HG03064 (cell line): Measurements from ENCODE around the gene BLVRB.
A peak's percentile ranks its signal among the peaks of the same experiment; 100 is the strongest.
"Not testable (repeated sequence)": the region's sequence is repeated elsewhere in the genome, so short reads cannot be mapped to it uniquely, and the experiment has no call there.

ENCODE experiments used
- ATAC-seq: cut with Tn5 transposase; IDR thresholded peaks from one replicate; pipeline ENCODE4 v1.9.1; 2021; ENCODE audit warnings: low read depth; ENCODE audit not compliant: unreplicated experiment

BLVRB gene

DNA sequence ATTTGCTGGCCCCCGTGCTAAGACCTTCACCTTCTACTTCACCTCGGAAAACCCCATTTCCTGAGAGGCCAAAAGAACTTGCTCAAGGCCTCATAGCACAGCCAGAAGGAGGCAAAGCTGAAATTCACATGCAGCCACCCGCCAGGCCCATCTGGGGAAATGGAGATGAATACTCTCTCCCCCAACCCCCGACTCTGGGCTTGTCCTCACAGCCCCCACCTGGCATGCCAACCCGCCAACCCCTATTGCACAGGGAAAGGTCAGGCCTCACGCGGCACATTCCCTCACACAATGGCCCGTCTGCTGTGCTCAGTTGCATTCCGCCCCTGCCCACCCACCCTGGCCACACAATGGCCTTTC lies 55.5 kb downstream of the BLVRB start:
- ATAC-seq = no peak

DNA sequence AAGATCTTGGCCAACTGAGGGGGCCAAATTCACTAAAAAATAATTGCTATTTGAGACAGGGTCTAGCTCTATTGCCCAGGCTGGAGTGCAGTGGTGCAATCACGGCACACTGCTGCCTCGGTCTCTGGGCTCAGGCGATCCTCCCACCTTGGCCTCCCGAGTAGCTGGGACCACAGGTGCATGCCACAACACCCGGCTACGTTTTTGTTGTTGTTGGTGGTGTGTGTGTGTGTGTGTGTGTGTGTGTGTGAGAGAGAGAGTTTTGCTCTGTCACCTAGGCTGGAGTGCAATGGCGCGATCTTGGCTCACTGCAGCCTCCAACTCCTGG lies 57.0 kb downstream of the BLVRB start:
- not testable (repeated sequence) for ATAC-seq

DNA sequence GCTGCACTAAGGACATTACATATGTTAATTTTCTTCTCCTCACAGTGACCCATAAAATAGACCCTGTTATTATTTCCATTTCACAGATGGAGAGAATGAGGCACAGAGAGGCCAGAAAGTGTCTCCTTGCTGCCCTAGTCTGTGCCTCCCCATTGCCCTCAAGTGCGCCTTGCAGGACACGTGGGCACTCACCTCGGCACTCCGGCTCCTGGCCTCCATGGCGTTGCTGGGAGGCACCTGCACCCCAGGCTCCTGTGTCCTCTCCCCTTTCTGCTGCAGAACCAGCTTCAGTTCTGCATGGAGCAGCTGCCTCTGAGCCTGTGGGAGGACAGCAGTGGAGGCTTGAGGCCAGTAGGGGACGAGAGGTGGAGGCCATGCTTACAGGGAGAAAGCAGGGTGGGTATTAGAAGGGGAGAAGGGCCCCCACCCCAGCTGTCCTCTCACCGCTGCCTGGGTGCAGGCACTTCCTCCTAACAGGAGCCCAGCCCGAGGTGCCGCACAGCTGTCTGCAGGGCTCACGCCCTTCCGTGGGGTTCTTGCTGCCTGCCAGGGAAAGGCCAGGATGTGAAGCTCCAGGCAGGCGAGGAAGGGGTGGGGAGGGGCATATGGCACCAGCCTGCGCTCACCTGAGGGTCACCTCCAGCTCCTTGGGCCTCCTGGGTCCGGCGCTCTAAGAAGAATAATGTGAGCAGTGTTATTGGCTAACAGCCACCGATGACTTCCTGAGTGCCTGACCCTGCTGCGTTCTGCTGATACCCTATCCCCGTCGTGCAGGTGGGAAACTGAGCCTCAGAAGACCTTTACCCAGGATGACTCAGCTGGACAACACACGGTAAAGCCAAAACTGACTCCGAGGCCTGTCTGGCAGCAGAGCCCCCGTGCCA lies 57.6 kb downstream of the BLVRB start:
- no peak for ATAC-seq

DNA sequence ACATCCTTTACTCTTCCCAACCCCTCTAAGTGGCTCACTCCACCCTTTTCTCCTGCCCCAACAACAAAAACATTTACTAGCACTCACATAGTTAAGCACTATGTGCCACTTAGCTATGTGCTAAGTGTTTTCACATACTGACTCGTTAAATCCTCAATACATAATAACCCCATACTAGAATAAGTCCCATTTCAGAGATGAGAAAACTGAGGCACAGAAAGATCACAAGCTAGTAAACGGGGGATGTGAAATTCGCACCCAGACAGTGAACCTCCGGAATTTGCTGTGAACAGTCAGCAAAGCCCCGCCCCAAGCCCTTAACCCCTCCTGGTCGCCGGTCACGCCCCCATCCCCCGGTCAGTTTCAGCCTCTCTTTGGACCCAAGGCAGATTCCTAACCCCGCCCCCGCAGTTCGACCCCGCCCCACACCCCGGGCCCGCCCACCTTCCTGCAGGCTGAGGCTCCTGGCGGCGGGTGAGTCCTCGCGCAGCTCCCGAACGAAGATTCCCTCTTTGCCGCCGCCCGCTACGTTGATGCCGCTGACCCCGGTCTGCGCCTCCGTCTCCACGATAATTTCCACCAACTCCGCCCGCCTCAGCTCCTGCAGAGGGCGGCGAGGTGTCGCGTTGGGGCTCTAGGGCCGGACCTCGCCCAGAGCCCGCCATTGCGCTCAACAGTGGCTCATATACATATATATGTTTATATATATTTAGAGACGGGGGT lies 62.1 kb downstream of the BLVRB start:
- ATAC-seq = peak; percentile 47

DNA sequence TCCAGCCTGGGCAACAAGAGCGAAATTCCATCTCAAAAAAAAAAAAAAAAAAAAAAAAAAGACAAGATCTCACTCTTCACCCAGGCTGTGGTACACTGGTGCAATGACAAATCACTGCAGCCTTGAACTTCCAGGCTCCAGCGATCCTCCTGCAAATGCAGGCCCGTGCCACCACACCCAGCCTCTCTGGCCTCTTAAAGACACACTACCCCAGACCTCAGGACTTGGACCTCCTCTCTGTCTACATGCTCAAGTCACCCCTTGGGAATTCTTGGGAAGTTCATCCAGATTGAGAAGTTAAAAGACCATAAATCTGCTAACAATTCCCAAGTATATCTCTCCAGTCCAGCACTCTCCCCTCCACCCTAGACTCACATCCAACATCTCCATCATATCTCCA lies 65.0 kb downstream of the BLVRB start:
- ATAC-seq = no peak

DNA sequence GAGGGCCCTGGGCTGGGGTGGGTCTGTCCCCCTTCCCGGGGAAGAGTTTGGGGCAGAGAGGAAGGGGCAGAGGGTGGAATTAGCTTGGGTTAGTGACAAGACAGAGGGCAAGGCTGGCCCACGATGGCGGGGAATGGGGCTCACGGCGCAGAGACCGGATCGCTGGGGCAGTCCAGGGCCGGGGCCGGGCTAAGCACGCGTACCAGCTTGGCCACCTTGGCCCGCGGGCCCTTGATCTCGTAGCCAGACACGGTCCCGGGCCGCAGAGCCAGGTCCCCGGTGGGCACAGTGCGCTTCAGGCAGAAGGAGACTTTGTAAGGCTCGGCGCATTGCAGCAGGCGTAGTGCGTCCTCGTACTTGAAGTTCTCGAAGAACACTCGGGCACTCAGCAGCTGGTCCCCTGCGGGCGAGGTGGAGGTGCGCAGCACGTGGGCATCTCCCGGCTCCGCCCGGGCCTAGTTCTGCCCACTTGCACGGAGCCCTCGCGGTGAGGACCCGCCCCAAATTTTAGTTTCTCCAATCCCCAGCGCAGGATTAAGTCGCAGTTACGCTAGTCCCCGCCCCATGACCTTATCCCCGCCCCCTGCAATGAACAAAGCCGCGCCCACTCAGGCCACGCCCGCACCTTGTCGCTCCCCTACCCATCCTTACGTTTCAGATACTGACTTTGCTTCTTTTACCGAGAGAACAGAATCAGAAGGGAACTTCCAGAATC lies 67.0 kb downstream of the BLVRB start:
- ATAC-seq = no peak
